Hepatocyte (in vitro differentiated cells): ENCODE measurements around the gene SELENOI.

Experiments used
- EZH2 ChIP-seq: fragments of 200-600 bp; sonication (generic); IDR thresholded peaks from 2 replicates; pipeline ENCODE4 v1.6.1; 2016; ENCODE audit warnings: antibody characterized with exemption, mild to moderate bottlenecking, borderline replicate concordance
- EZH2phosphoT487 ChIP-seq: fragments of 200-600 bp; sonication (generic); IDR thresholded peaks from one replicate; pipeline ENCODE4 v1.6.1; 2018; ENCODE audit warnings: antibody characterized with exemption, mild to moderate bottlenecking, low read depth, moderate library complexity; ENCODE audit not compliant: unreplicated experiment, severe bottlenecking
- TF ChIP-seq, protein P1 (sequence below): fragments of 200-600 bp; sonication (generic); IDR thresholded peaks from 2 replicates; pipeline ENCODE4 v1.5.1; 2016; ENCODE audit warnings: antibody characterized with exemption, mild to moderate bottlenecking; ENCODE audit not compliant: poor library complexity

DNA sequence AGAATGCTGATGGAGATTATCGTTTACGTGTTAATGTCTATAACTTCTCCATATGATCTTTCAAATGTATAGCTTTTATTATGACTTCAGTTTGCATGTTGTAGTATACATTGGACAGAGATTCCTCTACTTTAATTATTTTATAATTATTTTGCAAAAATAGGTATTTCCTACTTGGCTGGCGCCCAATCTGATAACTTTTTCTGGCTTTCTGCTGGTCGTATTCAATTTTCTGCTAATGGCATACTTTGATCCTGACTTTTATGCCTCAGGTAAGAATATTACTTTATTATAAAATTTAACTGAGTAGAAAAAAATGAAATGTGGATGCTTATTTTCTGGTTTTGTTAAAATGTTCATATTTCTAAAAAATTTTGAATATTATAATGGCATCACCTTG is 18.7 kb downstream of the SELENOI start:
- TF ChIP-seq, protein P1, sequence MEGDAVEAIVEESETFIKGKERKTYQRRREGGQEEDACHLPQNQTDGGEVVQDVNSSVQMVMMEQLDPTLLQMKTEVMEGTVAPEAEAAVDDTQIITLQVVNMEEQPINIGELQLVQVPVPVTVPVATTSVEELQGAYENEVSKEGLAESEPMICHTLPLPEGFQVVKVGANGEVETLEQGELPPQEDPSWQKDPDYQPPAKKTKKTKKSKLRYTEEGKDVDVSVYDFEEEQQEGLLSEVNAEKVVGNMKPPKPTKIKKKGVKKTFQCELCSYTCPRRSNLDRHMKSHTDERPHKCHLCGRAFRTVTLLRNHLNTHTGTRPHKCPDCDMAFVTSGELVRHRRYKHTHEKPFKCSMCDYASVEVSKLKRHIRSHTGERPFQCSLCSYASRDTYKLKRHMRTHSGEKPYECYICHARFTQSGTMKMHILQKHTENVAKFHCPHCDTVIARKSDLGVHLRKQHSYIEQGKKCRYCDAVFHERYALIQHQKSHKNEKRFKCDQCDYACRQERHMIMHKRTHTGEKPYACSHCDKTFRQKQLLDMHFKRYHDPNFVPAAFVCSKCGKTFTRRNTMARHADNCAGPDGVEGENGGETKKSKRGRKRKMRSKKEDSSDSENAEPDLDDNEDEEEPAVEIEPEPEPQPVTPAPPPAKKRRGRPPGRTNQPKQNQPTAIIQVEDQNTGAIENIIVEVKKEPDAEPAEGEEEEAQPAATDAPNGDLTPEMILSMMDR: no peak
- TF ChIP-seq EZH2 (no peak), EZH2phosphoT487 (no peak)
